H1 (cell line): ENCODE data around the gene ALPG. TPM values are rescaled to one million over a fixed set of nuclear protein-coding genes. Genes with fewer than 3 reads are reported as not detected.

Source experiments
- EP300 ChIP-seq, 2 experiments: IDR thresholded peaks; 1 replicate in 1 of 2; 2 replicates in 1 of 2; pipeline ENCODE4 v1.6.1; 2011 to 2012; ENCODE audit warnings: low read depth in 2 of 2, low read length in 2 of 2, mild to moderate bottlenecking in 2 of 2, borderline replicate concordance in 1 of 2, inconsistent platforms in 1 of 2, moderate library complexity in 1 of 2
- POLR2A ChIP-seq, 2 experiments: IDR thresholded peaks; 1 replicate in 1 of 2; 2 replicates in 1 of 2; pipeline ENCODE4 v1.6.1; 2011; ENCODE audit warnings: low read depth in 2 of 2, low read length in 2 of 2, mild to moderate bottlenecking in 2 of 2; ENCODE audit errors: control extremely low read depth in 1 of 2
- polyA plus RNA-seq, 7 experiments: library from polyadenylated mRNA; depleted of rRNA in 3 of 7; stranded (reverse) in 5 of 7; unstranded in 2 of 7; fragments of >200 nt in 5 of 7; fragments of 200-250 nt in 2 of 7; gene quantifications; 1 replicate in 5 of 7; 2 replicates in 1 of 7; 4 replicates in 1 of 7; pipeline versions ENCODE4 v1.2.1 to v1.2.3, GENCODE V29; 2011 to 2013; ENCODE audit warnings: missing spikeins in 2 of 7, mixed read lengths in 2 of 7
- total RNA-seq: library from RNA; stranded (reverse); fragmentation: NEBNext Ultra II Directional; extraction: Animal tissue kit (Norgen Biotek cat#: 25700); gene quantifications from 2 replicates; pipeline ENCODE4 v1.2.1, GENCODE V29; 2021

ALPG gene
- total and polyA plus RNA-seq, 2 of the 8 experiments (the other 6 are each of a cell fraction or from before 2014, with no cell fraction given) = 0.56 to 2.1 TPM

DNA sequence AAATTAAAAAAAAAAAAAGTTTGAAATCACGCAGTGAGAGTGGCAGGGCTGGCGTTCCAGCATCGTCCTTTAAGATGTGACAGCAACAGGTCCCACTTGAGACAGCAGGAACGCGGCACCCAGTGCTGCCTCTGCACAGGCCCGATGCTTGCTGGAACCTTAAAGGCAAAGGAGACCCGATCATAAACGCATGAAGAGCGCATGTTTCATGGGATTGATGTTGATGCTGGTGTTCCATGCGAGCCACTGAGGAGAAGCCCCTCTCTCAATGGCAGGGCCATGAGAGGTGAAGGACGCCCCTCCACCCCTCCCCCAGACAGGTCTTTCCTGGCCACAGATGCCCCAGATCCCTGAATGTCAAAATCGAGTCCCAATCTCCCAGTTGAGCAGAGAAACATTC, 31.4 kb downstream of the ALPG start (continued):
- no peak for TF ChIP-seq EP300 (IDR thresholded peaks at IDR 0.05; ENCODE audit: borderline replicate concordance in 1 of 2, low read depth in 2 of 2, low read length in 2 of 2)
- TF ChIP-seq POLR2A (IDR thresholded peaks at IDR 0.05; ENCODE audit: control extremely low read depth in 1 of 2, low read depth in 2 of 2, low read length in 2 of 2) = no peak
